GM23248 (cell line): ENCODE data around the gene LRMDA.

ENCODE experiments used
- EZH2 ChIP-seq: fragments of 200-600 bp; sonication (generic); IDR thresholded peaks from 2 replicates; pipeline ENCODE4 v1.6.1; 2018; ENCODE audit warnings: antibody characterized with exemption, mild to moderate bottlenecking; ENCODE audit not compliant: insufficient read depth, poor library complexity, severe bottlenecking
- EZH2phosphoT487 ChIP-seq: fragments of 200-600 bp; sonication (generic); IDR thresholded peaks from 2 replicates; pipeline ENCODE4 v1.6.1; 2018; ENCODE audit warnings: antibody characterized with exemption, moderate library complexity, mild to moderate bottlenecking, low read depth; ENCODE audit not compliant: insufficient read depth

DNA sequence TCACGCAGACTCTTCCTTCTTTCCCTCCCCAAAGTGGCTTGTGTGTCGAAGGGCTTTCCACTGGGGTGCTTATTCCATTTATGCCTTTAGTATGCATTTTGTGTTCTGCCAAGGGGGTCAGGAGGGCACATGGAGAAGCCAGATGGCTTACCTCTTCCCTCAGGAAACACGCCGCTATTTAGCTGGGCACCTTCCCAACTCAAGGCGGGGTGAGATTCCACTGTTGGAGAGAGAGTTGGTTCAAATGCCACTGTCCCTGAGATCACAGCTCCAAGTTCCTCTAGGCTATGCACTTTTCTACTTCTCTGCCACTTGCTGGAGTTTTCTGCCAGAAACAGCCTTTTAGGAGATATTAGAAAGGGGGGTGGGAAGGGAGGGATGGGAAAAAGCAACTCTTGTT lies 1091.8 kb downstream of the LRMDA start:
- TF ChIP-seq EZH2 (no peak), EZH2phosphoT487 (no peak)
